Transverse colon (tissue), 4 donors: ENCODE measurements around the gene PITX3. TPM values are rescaled to one million over a fixed set of nuclear protein-coding genes. Genes with fewer than 3 reads are reported as not detected.
"Not testable (repeated sequence)": the region's sequence is repeated elsewhere in the genome, so short reads cannot be mapped to it uniquely, and the experiment has no call there.

Source experiments
- DNase-seq: peaks from one replicate; pipeline ENCODE4 v3.0.0-alpha.2; 2019
- H3K27ac ChIP-seq, 4 donors: fragments of 200-600 bp; sonication (generic); 2 replicates each; pipeline ENCODE4 v1.5.1; 2016 to 2018; ENCODE audit warnings: inconsistent platforms in 4 of 4
- H3K27me3 ChIP-seq: fragments of 200-600 bp; sonication (generic); 2 replicates; pipeline ENCODE4 v1.5.1; 2017; ENCODE audit warnings: inconsistent platforms
- H3K36me3 ChIP-seq, 4 donors: fragments of 200-600 bp; sonication (generic); 2 replicates each; pipeline ENCODE4 v1.5.1; 2017 to 2019; ENCODE audit warnings: inconsistent platforms in 4 of 4
- H3K4me1 ChIP-seq, 4 donors: fragments of 200-600 bp; sonication (generic); 2 replicates each; pipeline ENCODE4 v1.5.1; 2017 to 2020; ENCODE audit warnings: inconsistent platforms in 4 of 4
- H3K4me3 ChIP-seq, 4 donors: fragments of 200-600 bp; sonication (generic); 1 replicate in 1 of 4; 2 replicates in 3 of 4; pipeline versions ENCODE4 v1.5.1 to v1.6.1; 2017 to 2019; ENCODE audit warnings: inconsistent platforms in 4 of 4
- H3K9me3 ChIP-seq, 2 donors: fragments of 200-600 bp; sonication (generic); 2 replicates each; pipeline ENCODE4 v1.5.1; 2017 to 2019; ENCODE audit warnings: inconsistent platforms in 2 of 2
- EP300 ChIP-seq: sonication (generic); formaldehyde crosslinking; IDR thresholded peaks from one replicate; pipeline ENCODE4 v1.6.1; 2017; ENCODE audit warnings: antibody characterized with exemption, low read depth
- POLR2A ChIP-seq: fragments of 450-650 bp; IDR thresholded peaks from one replicate; pipeline ENCODE4 v1.6.1; 2016; ENCODE audit warnings: antibody characterized with exemption, mild to moderate bottlenecking, moderate library complexity
- POLR2AphosphoS5 ChIP-seq, 3 donors: sonication (generic); formaldehyde crosslinking; IDR thresholded peaks; one replicate each; pipeline ENCODE4 v1.6.1; 2016; ENCODE audit warnings: antibody characterized with exemption in 3 of 3
- WGBS, 2 donors: methylation state at CpG; one replicate each; pipeline ENCODE4 v1.1.5; 2018; ENCODE audit warnings: low coverage in 1 of 2; 5-methylcytosine and 5-hydroxymethylcytosine counted together
- in situ Hi-C, 4 donors: fragments of 200-750 bp; cut with MboI; loops; one replicate each; pipeline versions ENCODE4 v1.15.0 to v1.15.1; 2017; ENCODE audit warnings: low sequenced_read_pairs in 3 of 4, low pct_ligation_motif_present in 1 of 4, low pct_unique_long_range_greater_than_20kb in 1 of 4
- intact Hi-C: fragments of 100-400 bp; cut with DNase I; formaldehyde crosslinking; loops from one replicate; pipeline ENCODE4 v1.15.1; 2023; ENCODE audit warnings: low total_unique reads
- total RNA-seq, 4 donors: library from RNA; depleted of rRNA; stranded (reverse); fragments of >200 nt; gene quantifications; one replicate each; pipeline ENCODE4 v1.1.0, GENCODE V29; 2016
- TF ChIP-seq, protein P1 (sequence below), 5 experiments: fragments of 200-600 bp in 3 of 5; fragments of 450-650 bp in 2 of 5; sonication (generic) in 3 of 5; IDR thresholded peaks; 1 replicate in 2 of 5; 2 replicates in 3 of 5; pipeline ENCODE4 v1.5.1; 2016 to 2017; ENCODE audit warnings: antibody characterized with exemption in 5 of 5, inconsistent platforms in 3 of 5, mild to moderate bottlenecking in 2 of 5, moderate library complexity in 1 of 5

PITX3 gene
- total RNA-seq, 4 donors from 2014 or later: not detected

DNA sequence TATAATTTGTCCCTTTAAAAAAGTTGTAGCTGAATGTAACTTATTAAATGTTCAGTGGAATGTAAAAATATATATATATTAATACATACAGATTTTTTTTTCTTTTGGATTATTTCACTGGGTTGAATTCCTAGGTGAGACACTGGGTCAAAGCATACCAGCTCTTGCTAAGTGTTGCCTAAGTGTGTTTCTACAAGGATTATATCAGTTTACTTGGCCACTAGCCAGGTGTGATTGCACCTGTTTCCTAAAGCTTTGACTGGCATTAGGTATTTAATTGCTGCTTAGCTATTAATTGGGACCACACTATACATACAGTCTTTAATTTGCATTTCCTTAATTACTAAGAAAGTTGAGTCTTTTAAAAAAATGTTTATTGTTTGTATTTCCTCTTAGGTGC is 20.7 kb downstream of the PITX3 start:
- in situ Hi-C loops (loop anchor here in 2 of 4 donors (10.0 kb wide), 2 partner anchors 124 to 134 kb away; no protein-coding TSS in a partner anchor), intact Hi-C loops (no loop called here)
- Histone ChIP-seq H3K9me3 (no peaks in the 10 kb centered on the region), H3K27ac (no peak overlapping the region), H3K27me3 (peaks cover 4% of the 10 kb centered on the region), H3K4me1 (peaks cover 0 to 3% (median under 1%) of the 10 kb centered on the region in 4 donors), H3K36me3 (no peaks in the 10 kb centered on the region), H3K4me3 (no peak overlapping the region)
- no peak for TF ChIP-seq POLR2A
- DNase-seq: no peak

GRCh38 chr10:102219370-102219769 is 21.9 kb downstream of the PITX3 start:
- Histone ChIP-seq H3K9me3 (no peaks in the 10 kb centered on the region), H3K4me3 (no peak overlapping the region), H3K27me3 (peaks cover 4% of the 10 kb centered on the region), H3K27ac (no peak overlapping the region), H3K4me1 (no peaks in the 10 kb centered on the region), H3K36me3 (no peaks in the 10 kb centered on the region)
- in situ Hi-C loops: no loop called here
- 77% methylated on average over 5 of the region's 5 CpGs; no CpG with 5 or more reads in 1 of the 2 donors for WGBS, 2 donors
- DNase-seq: no peak
- TF ChIP-seq POLR2AphosphoS5 (IDR thresholded peaks at IDR 0.05) (no peak), POLR2A (no peak), EP300 (no peak)
- TF ChIP-seq, protein P1, sequence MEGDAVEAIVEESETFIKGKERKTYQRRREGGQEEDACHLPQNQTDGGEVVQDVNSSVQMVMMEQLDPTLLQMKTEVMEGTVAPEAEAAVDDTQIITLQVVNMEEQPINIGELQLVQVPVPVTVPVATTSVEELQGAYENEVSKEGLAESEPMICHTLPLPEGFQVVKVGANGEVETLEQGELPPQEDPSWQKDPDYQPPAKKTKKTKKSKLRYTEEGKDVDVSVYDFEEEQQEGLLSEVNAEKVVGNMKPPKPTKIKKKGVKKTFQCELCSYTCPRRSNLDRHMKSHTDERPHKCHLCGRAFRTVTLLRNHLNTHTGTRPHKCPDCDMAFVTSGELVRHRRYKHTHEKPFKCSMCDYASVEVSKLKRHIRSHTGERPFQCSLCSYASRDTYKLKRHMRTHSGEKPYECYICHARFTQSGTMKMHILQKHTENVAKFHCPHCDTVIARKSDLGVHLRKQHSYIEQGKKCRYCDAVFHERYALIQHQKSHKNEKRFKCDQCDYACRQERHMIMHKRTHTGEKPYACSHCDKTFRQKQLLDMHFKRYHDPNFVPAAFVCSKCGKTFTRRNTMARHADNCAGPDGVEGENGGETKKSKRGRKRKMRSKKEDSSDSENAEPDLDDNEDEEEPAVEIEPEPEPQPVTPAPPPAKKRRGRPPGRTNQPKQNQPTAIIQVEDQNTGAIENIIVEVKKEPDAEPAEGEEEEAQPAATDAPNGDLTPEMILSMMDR (IDR thresholded peaks at IDR 0.05): no peak
- intact Hi-C loops: no loop called here

DNA sequence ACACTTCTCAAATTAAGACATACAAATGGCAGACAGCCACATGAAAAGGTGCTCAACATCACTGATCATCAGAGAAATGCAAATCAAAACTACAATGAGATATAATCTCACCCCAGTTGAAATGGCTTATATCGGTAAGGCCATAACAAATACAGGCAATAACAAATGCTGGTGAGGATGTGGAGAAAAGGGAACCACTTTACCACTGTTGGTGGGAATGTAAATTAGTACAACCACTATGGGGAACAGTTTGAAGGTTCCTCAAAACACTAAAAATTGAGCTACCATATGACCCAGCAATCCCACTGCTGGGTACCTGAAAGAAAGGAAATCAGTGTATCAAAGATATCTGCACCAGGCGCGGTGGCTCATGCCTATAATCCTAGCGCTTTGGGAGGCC is 27.7 kb downstream of the PITX3 start:
- H3K36me3 ChIP-seq, DNase-seq, in situ Hi-C loops, H3K9me3 ChIP-seq, intact Hi-C loops, H3K4me3 ChIP-seq, H3K4me1 ChIP-seq, H3K27ac ChIP-seq, H3K27me3 ChIP-seq: not testable (repeated sequence)
- 70 to 73% methylated on average over 1 to 4 of the region's 4 CpGs for WGBS, 2 donors

DNA sequence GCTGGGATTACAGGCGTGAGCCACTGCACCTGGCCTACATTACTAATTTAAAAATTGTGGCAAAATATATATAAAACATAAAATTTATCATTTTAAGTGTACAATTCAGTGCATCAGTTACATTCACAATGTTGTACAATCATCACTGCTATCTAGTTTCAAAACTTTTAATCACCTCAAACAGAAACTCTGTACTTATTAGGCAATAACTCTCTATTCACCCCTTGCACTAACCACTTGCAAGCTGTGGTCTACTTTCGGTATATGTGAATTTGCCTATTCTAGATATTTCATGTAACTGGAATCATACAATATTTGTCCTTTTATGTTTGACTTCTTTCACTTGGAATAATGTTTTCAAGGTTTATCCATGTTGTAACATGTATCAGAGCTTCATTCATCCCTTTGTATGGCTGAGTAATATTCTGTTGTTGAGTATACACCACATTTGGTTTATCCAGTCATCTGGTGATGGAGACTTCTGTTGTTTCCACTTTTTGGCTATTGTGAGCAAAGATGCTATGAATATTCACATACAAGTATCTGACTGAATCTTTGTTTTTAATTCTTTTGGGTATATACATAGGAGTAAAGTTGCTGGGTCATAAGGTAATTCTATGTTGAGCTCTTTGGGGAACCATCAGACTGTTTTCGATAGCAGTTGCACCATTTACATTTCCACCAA is 29.6 kb downstream of the PITX3 start:
- 81 to 86% methylated on average over 3 of the region's 3 CpGs for WGBS, 2 donors
- TF ChIP-seq EP300 (no peak), POLR2AphosphoS5 (IDR thresholded peaks at IDR 0.05) (no peak), POLR2A (no peak)
- TF ChIP-seq, protein P1 (IDR thresholded peaks at IDR 0.05): no peak
- Histone ChIP-seq H3K4me3 (no peak overlapping the region), H3K27me3 (no peaks in the 10 kb centered on the region), H3K9me3 (no peaks in the 10 kb centered on the region), H3K36me3 (no peaks in the 10 kb centered on the region), H3K4me1 (peaks cover 0 to 4% (median 0%) of the 10 kb centered on the region in 4 donors), H3K27ac (no peak overlapping the region)
- in situ Hi-C loops (no loop called here), intact Hi-C loops (no loop called here)
- DNase-seq: no peak

DNA sequence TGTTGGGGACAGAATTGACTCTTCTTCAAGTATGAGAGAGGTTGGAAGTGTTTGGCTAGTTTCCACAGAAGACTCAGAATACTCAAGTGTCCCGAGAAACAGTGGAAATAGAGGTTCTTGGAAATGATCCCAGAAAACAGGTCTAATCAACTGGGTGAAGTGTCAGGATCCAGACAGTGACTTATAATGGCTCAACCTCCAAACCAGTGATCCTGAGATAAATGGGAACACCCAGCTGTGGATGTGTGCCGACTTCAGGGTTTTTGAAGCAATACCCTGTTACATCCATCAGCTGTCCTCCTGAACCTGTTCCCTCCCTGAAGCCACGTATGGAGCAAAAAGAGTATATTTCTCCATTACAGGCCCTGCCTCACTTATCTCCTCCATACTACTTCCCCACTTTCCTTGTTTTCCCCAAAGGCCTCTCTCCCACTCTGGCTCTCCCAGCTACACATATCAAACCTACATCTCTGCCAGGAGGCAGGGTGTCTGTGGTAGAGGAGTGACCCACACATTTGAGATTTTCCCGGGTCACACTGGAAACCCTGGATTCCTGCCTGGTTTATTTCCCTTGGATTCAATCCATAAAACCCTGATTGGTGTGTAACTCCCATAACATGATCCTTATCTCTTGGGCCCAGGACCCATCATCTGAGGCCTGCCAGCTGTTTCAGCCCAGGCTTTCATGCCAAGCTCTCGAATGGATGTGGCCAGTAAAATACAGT is 32.8 kb downstream of the PITX3 start:
- 35 to 54% methylated on average over 4 to 5 of the region's 5 CpGs for WGBS, 2 donors
- TF ChIP-seq POLR2AphosphoS5 (IDR thresholded peaks at IDR 0.05) (no peak), EP300 (no peak), POLR2A (no peak)
- TF ChIP-seq, protein P1 (IDR thresholded peaks at IDR 0.05): no peak
- Histone ChIP-seq H3K27ac (no peak overlapping the region), H3K4me1 (peaks cover 0 to 4% (median 0%) of the 10 kb centered on the region in 4 donors), H3K36me3 (no peaks in the 10 kb centered on the region), H3K27me3 (no peaks in the 10 kb centered on the region), H3K9me3 (peaks cover 6 to 11% of the 10 kb centered on the region in 2 donors), H3K4me3 (no peak overlapping the region)
- in situ Hi-C loops: no loop called here
- intact Hi-C loops: no loop called here
- no peak for DNase-seq
